ENCODE data around the gene RTBDN.
"Not testable (repeated sequence)": the region's sequence is repeated elsewhere in the genome, so short reads cannot be mapped to it uniquely, and the experiment has no call there.

The RTBDN gene

DNA sequence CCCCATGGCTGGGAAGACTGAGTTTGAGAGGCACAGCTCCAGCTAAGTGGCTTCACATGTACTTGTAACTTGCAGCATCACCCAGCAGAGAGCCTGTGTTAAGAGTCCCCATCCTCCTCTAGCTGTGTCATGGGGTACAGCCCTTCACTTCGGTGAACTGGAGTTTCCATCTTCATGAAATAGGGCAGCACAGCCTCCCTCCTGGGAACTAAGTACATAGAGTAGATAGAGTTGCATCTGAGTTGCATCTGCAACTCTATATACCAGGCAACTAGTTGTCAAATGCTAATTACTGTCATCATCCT is 34.0 kb downstream of the RTBDN start:
- H3K4me3 ChIP-seq (ENCODE audit: low read depth, low read length) = peak overlapping the region; percentile 100
- TF ChIP-seq CTCF (IDR thresholded peaks at IDR 0.05; ENCODE audit: control insufficient read depth, extremely low read depth, insufficient read depth) = no peak
- no peak for DNase-seq (ENCODE audit: low read depth)

DNA sequence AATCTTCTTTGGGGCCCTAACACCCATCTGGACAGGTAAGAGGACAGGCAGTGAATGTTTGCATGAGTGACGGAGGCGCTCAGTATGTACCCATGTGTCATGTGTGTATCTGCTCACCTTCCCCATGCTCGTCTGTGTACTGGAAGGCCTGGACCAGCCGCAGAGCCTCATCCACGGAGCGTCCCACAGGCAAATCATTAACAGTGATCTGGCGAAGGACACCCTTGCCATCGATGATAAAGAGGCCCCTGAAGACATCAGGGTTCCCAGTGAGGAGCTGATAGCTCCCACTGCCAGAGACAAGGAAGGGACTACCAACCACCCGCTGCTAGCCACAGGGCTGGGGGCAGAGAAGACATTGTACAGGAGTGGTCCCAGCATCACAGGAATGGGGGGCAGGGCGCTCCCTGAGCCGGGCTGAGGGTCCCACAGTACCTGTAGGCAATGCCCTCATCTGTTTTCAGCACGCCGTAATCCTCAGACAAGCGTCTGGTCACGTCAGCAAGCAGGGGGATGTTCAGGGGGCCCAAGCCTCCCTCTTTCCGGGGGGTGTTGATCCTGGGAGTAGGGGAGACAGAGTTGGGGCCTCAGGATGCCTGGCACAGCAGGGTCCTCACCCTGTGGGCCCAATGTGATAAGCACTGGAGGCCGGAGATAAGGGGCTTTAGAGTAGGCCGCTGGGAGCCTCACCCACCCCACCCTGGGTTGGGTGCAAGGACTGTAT is 34.5 kb downstream of the RTBDN start:
- no peak for DNase-seq (ENCODE audit: low read depth)
- TF ChIP-seq CTCF (IDR thresholded peaks at IDR 0.05; ENCODE audit: control insufficient read depth, extremely low read depth, insufficient read depth) = no peak
- peak overlapping the region; percentile 100 for H3K4me3 ChIP-seq (ENCODE audit: low read depth, low read length)

DNA sequence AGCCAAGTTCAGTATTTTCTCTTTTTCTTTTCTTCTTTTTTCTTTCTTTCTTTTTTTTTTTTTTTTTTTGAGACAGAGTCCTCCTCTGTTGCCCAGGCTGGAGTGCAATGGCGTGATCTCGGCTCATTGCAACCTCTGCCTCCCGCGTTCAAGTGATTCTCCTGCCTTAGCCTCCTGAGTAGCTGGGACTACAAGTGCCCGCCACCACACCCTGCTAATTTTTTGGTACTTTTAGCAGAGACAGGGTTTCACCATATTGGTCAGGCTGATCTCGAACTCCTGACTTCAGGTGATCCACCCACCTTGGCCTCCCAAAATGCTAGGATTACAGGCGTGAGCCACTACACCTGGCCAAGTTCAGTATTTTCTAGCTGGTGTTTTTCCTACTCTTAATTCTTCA is 36.8 kb downstream of the RTBDN start:
- H3K4me3 ChIP-seq (ENCODE audit: low read depth, low read length); DNase-seq (ENCODE audit: low read depth): not testable (repeated sequence)

DNA sequence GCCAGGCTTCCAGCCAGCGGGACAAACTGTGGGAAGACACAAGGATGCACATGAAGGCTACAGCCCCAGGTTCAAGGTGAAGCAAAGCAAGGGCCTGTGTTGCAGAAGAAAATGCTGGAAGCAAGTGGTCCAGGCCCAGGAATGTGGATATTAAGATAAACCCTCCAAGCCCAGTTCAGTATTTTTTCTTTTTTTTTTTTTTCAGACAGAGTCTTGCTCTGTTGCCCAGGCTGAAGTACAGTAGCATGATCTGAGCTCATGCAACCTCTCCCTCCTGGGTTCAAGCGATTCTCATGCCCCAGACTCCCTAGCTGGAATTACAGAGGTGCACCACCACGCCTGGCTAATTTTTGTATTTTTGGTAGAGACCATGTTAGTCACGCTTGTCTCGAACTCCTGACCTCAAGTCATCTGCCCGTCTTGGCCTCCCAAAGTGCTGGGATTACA is 37.2 kb downstream of the RTBDN start:
- TF ChIP-seq CTCF (IDR thresholded peaks at IDR 0.05; ENCODE audit: control insufficient read depth, extremely low read depth, insufficient read depth) = no peak
- no peak overlapping the region for H3K4me3 ChIP-seq (ENCODE audit: low read depth, low read length)
- no peak for DNase-seq (ENCODE audit: low read depth)

- no peak overlapping the region for H3K4me3 ChIP-seq (ENCODE audit: low read depth, low read length)
These were observed 38.0 kb downstream of the RTBDN start for GRCh38 chr19:12796146-12797071.

DNA sequence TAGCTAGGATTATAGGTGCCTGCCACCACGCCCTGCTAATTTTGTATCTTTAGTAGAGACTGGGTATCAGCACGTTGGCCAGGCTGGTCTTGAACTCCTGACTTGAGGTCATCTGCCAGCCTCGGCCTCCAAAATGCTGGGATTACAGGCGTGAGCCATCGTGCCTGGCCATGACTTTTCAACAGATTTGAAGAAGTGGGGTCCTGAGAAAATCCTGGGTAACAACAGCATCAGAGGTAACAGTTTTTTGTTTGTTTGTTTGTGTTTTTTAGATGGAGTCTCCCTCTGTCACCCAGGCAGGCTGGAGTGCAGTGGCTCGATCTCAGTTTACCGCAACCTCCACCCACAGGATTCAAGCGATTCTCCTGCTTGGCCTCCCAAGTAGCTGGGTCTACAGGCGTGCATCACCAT is 39.4 kb downstream of the RTBDN start:
- no peak for DNase-seq (ENCODE audit: low read depth)
- TF ChIP-seq CTCF (IDR thresholded peaks at IDR 0.05; ENCODE audit: control insufficient read depth, extremely low read depth, insufficient read depth) = no peak
- H3K4me3 ChIP-seq (ENCODE audit: low read depth, low read length) = no peak overlapping the region

More at GRCh38 chr19:12796146-12797071, 38.0 kb downstream of the RTBDN start:
- DNase-seq (ENCODE audit: low read depth) = no peak
- peak; percentile 98 for TF ChIP-seq CTCF (IDR thresholded peaks at IDR 0.05; ENCODE audit: control insufficient read depth, extremely low read depth, insufficient read depth)

GRCh38 chr19:12794196-12794941 is 40.0 kb downstream of the RTBDN start:
- no peak for TF ChIP-seq CTCF (IDR thresholded peaks at IDR 0.05; ENCODE audit: control insufficient read depth, extremely low read depth, insufficient read depth)
- DNase-seq (ENCODE audit: low read depth) = no peak
- peak overlapping the region; percentile 86 for H3K4me3 ChIP-seq (ENCODE audit: low read depth, low read length)

Measured in LNCaP clone FGC (cell line).